Peyer's patch (tissue), 4 donors: ENCODE measurements around the gene PLEKHA1. TPM values are rescaled to one million over a fixed set of nuclear protein-coding genes. Genes with fewer than 3 reads are reported as not detected.

ENCODE experiments used
- DNase-seq, 3 donors: peaks; one replicate each; pipeline ENCODE4 v3.0.0-alpha.2; 2017 to 2019
- H3K27ac ChIP-seq, 4 donors: fragments of 200-600 bp; sonication (generic); one replicate each; pipeline ENCODE4 v1.5.1; 2016 to 2019
- H3K27me3 ChIP-seq, 2 donors: fragments of 200-600 bp; sonication (generic); one replicate each; pipeline ENCODE4 v1.5.1; 2019
- H3K36me3 ChIP-seq, 3 donors: fragments of 200-600 bp; sonication (generic); one replicate each; pipeline ENCODE4 v1.5.1; 2016 to 2019
- H3K4me1 ChIP-seq, 4 donors: fragments of 200-600 bp; sonication (generic); one replicate each; pipeline ENCODE4 v1.5.1; 2016 to 2019
- H3K4me3 ChIP-seq, 4 donors: fragments of 200-600 bp; sonication (generic); 1 replicate in 3 of 4; 2 replicates in 1 of 4; pipeline ENCODE4 v1.5.1; 2016 to 2019; ENCODE audit warnings: mild to moderate bottlenecking in 1 of 4
- H3K9me3 ChIP-seq, 4 donors: fragments of 200-600 bp; sonication (generic); one replicate each; pipeline ENCODE4 v1.5.1; 2016 to 2019; ENCODE audit warnings: mild to moderate bottlenecking in 1 of 4
- CTCF ChIP-seq, 6 experiments: fragments of 450-650 bp in 4 of 6; fragments of 200-600 bp in 2 of 6; sonication (generic) in 1 of 6; IDR thresholded peaks; one replicate each; pipeline ENCODE4 v1.5.1; 2017 to 2019; ENCODE audit warnings: antibody characterized with exemption in 6 of 6, mild to moderate bottlenecking in 3 of 6, moderate library complexity in 1 of 6
- POLR2A ChIP-seq, 2 donors: fragments of 450-650 bp; IDR thresholded peaks; one replicate each; pipeline ENCODE4 v1.5.1; 2017; ENCODE audit warnings: antibody characterized with exemption in 2 of 2, mild to moderate bottlenecking in 2 of 2, moderate library complexity in 2 of 2
- total RNA-seq, 4 donors: library from RNA; depleted of rRNA; stranded (reverse); fragments of >200 nt; gene quantifications; one replicate each; pipeline ENCODE4 v1.1.0, GENCODE V29; 2016

Gene PLEKHA1
- total RNA-seq, 4 donors from 2014 or later: 15.7 to 62.0 (median 43.9) TPM

GRCh38 chr10:122328676-122329075, 45.8 kb upstream of the PLEKHA1 start:
- peak in 1 of 3 donors; percentile 34 for DNase-seq
- TF ChIP-seq POLR2A (IDR thresholded peaks at IDR 0.05) (no peak), CTCF (IDR thresholded peaks at IDR 0.05) (no peak)
- no peaks in the 10 kb centered on the region for H3K4me1 ChIP-seq

GRCh38 chr10:122329416-122329815, 45.1 kb upstream of the PLEKHA1 start:
- Histone ChIP-seq H3K9me3 (no peaks in the 10 kb centered on the region), H3K36me3 (no peaks in the 10 kb centered on the region), H3K4me3 (no peak overlapping the region), H3K27ac (no peak overlapping the region), H3K27me3 (no peaks in the 10 kb centered on the region), H3K4me1 (no peaks in the 10 kb centered on the region)
- DNase-seq: no peak
- TF ChIP-seq POLR2A (IDR thresholded peaks at IDR 0.05) (no peak), CTCF (IDR thresholded peaks at IDR 0.05) (no peak)

More at GRCh38 chr10:122328676-122329075, 45.8 kb upstream of the PLEKHA1 start:
- H3K9me3 ChIP-seq: no peaks in the 10 kb centered on the region
- H3K27ac ChIP-seq: peak overlapping the region in 1 of 4 donors; percentile 35
- H3K27me3 ChIP-seq: no peaks in the 10 kb centered on the region
- H3K36me3 ChIP-seq: no peaks in the 10 kb centered on the region
- H3K4me3 ChIP-seq: no peak overlapping the region

DNA sequence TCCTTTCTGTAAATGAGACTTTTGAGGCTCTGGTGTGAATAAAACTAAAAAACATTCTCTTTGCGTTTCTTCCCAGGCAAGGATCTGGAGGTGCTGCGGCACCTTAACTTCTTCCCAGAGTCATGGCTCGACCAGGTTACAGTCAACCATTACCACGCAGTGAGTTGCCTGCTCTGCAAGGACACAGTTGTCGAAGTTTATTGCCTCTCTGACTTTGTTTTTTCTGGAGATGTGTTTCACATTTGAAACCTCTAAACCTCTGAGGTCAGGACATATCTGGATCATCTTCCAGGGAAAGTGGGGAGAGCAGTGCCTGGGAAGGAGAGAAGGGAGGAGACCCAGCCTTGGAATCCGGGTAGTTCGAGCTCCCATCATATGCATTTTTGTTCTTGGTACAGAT, 43.4 kb upstream of the PLEKHA1 start:
- Histone ChIP-seq H3K4me1 (no peaks in the 10 kb centered on the region), H3K27ac (no peak overlapping the region), H3K36me3 (no peaks in the 10 kb centered on the region), H3K27me3 (no peaks in the 10 kb centered on the region), H3K9me3 (no peaks in the 10 kb centered on the region), H3K4me3 (no peak overlapping the region)
- DNase-seq: no peak
- no peak for TF ChIP-seq CTCF (IDR thresholded peaks at IDR 0.05)

DNA sequence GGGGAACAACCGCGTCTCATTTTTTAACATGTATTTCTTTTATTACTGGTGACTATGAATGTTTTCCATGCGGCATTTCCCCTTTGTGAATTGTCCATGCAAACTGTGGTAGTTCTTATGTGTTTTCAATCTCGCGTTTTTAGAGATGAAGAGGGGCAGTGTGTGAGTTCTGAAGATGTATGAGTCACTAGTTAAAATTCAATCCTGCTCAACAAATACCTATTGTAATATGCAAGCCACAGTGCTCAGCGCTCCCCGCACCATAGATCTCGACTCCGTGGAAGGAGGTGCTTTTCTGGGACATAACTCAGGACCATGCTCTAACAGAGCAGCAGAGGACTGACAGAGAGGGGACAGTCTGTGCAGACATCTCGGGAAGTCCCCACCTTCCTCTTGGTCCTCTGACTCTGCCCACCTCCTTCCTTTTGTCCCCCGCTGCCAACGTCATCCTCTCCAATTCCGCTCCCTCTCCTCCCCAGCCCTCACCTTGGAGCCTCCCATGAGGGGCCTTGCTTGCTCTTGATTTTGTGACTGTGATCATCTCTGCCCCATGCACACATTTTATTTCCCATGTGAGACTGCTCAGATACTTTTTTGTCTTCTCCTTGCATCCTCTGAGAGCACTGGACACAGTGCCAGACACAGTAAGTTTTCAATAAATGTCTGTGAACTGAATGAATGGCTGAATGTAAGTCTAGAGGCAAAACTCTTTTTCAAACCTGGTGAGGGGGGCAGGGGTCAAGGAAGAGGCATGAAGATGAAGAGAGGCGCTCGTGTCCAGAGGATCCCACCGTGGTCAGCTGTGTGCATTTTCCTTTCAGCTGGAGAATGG, 42.7 kb upstream of the PLEKHA1 start:
- TF ChIP-seq POLR2A (IDR thresholded peaks at IDR 0.05): no peak
- TF ChIP-seq CTCF (IDR thresholded peaks at IDR 0.05): no peak
- no peak for DNase-seq
- no peaks in the 10 kb centered on the region for H3K36me3 ChIP-seq
- no peak overlapping the region for H3K27ac ChIP-seq
- H3K4me1 ChIP-seq: no peaks in the 10 kb centered on the region
- no peaks in the 10 kb centered on the region for H3K9me3 ChIP-seq
- H3K4me3 ChIP-seq: no peak overlapping the region
- no peaks in the 10 kb centered on the region for H3K27me3 ChIP-seq

- Histone ChIP-seq H3K36me3 (no peaks in the 10 kb centered on the region), H3K9me3 (no peaks in the 10 kb centered on the region), H3K4me3 (no peak overlapping the region), H3K27me3 (no peaks in the 10 kb centered on the region), H3K27ac (no peak overlapping the region), H3K4me1 (no peaks in the 10 kb centered on the region)
- TF ChIP-seq CTCF (IDR thresholded peaks at IDR 0.05): no peak
- TF ChIP-seq POLR2A (IDR thresholded peaks at IDR 0.05): no peak
- DNase-seq: no peak
Measured at GRCh38 chr10:122333037-122333436, 41.5 kb upstream of the PLEKHA1 start.
